GM15510 (cell line): ENCODE measurements around the gene SH3YL1.

Experiments used
- POLR2A ChIP-seq: IDR thresholded peaks from 3 replicates; pipeline ENCODE4 v1.6.1; 2011; ENCODE audit warnings: borderline replicate concordance; ENCODE audit not compliant: insufficient read length; ENCODE audit errors: extremely low read depth

Gene SH3YL1

DNA sequence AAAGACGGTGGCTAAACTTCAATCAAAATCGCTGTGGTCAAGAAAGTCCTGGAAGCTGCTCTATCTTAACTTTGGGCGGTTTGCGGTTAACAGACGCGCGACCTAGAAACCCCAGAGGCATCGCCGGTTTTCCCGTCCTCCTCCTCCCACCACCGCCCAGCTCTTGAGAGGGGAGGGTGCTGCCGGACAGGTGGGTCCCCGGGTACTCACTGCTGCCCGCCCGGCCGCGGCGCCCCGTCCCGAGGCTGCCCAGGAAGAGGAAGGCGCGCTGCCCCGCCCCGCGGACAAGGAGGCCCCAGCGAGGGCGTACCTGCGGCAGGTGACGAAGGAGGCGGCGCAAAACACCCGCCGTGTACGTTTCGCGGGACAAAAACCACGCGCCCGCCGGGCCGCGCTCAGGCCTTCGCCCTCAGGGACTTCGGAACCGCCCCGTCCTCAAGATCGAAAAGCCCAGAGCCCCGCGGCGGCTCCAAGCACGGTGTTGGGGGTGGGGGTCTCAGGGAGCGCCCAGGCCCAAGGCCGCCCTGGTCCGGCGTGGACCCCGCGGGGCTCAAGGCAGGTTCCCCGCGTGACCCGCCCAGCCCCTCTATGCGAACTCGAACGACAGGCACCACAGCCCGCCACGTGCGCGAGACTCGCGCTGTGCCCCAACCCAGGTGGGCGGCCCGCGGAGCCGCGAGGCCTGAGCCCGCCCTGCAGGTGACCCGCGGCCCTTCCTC is at the start of gene SH3YL1:
SH3YL1 (minus strand) TSS at position 259 of the 719 bp plus-strand sequence; CDS start at position 211, 48 bp downstream.
- no peak for TF ChIP-seq POLR2A

- no peak for TF ChIP-seq POLR2A
Measured at GRCh38 chr2:310994-311393, 47.2 kb upstream of the SH3YL1 start.

DNA sequence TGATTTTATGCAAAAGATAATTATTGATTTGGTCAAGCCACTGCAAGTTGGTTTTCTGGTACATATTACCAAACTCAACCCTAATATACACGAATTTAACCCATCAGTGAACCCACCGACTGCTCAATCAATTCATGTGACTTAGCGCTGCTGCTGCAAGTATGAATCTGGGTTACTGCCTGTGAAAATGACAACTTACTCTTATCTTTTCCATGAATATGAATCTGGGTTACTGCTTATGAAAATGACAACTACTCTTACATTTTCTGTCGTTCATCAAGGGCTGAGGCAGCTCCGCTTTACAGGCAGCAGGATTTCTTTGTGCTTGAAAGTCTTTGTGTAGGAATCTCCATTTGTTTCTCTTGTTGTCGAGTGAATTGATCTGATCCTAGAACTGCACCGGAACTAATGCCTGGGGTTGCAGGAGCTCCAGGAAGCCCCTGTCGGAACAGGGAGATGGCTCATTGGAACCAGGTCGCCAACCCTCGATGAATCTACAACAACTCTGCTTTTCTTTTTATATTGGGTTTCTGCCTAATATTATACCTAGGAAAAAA is 46.2 kb upstream of the SH3YL1 start:
- no peak for TF ChIP-seq POLR2A

DNA sequence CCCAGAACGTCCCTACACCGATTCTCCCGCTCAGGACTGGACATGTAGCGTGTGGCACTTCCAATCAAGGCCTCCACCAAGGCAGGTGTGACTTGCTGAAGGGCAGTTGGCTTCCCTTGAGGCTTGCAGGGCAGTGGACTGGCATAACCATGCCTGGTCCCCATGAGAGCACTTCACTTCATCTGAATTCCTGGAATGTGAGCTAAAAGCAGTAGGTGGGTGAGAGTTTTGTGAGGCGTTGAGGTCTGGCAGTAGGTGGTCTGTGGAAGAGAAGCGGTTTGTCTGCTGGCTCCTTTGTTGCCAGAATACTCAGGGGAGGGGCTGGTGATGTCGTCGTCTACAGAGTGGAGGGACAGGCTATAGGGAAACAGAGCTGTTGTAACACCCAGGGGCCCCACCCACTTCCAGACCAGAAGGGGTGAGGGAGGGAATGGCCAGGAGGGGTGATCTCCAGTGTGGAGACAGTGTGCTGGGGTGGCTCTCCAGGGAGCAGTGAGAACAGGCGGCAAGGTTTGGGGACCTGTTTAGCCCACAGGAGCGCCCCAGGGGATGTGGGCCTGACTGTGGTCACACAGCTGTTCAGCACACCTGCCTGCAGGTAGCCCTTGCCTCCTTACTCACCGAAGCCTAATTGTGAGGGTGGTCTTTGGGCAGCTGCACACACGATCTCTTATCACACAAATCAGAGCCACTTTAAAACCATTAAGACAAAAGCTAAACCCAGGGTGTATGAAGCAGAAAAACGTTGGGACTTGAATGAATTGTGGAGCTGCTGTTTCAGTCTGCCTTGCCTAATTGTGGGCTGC is 45.5 kb upstream of the SH3YL1 start:
- no peak for TF ChIP-seq POLR2A

GRCh38 chr2:305366-305765 is 41.5 kb upstream of the SH3YL1 start:
- no peak for TF ChIP-seq POLR2A

DNA sequence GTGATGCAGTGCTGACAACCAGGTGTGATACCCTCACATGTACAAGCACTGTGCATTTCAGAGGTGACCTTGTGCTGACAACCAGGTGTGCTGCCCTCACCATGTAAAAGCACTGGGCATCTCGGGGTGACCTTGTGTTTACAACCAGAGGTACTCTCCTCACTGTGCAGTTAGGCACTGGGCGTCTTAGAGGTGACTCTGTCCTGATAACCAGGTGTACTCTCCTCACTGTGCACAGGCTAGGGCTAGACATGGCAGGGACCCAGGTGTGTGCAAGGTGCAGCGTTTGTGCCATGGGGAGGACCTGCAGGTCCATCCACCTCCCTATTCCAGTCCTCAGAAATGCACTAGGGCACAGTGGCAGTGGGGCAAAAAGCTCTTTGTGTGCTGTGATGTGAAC is 32.5 kb upstream of the SH3YL1 start:
- no peak for TF ChIP-seq POLR2A

- no peak for TF ChIP-seq POLR2A
Measured at GRCh38 chr2:295090-295489, 31.3 kb upstream of the SH3YL1 start.

DNA sequence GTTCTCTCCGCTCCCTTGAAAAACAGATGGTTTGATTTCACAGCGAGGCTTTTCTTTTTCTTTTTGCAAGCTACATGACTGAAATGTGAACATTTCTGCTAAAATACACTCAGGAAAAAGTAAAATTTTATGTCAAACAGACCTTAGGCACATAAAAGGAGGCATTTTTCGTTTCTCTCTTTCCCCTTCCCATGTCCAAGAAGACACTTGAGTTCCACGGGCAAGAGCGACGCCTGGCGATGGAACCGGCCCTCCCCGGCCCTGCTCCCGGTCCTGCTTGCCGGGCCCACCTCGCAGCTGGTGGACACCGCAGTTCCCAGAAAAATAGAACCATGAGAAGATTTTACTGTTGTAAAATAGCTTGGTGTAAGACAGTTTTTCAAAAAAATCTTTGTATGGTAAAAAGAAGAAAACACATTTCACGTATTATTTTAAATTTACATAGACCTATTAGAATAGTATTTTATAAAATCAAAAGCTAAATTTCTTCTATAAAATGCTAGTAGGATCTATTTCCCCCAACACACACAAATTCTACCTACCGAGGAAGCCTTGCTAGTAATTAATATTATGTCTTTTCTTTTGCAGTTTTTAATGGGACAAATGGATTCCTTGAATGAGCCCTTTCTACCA is 26.4 kb upstream of the SH3YL1 start:
- TF ChIP-seq POLR2A, result no peak

DNA sequence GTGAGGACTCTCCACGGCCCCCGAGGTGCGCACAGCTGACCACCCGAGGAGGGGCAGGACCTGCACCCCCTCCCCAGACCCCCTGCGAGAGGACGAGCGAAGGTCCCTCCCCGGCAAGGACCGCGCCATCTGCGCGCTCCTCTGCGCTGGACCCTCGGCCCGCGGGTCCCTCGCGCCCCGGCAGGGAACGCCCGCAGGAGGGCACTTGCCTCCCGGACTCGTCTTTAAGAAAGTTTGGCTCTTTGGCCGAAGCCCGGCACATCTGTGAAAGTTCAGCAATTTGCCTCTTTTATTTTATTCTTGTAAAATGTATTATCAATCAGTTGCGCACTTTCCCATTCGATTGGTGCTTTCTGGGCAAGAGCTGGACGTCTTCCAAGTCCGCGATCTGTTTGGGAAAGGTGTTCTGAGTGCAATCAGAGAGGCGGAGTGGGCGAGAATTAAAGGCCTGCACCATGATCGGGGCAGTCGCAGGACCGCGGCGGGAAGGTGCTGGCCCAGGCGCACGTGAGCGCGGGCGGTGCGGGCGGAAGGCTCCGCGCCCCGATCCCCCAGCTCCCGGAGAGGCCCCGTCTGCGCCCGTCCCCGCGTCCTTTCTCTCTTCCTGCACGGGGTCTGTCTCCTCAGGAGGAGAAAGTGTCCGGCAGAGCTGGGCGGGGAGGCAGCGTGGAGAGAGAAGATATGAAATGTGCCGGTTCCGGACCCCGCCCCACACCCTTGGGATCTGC is 25.7 kb upstream of the SH3YL1 start:
- TF ChIP-seq POLR2A, result no peak

- no peak for TF ChIP-seq POLR2A
Measured at GRCh38 chr2:288758-289361, 25.0 kb upstream of the SH3YL1 start.

GRCh38 chr2:287911-288757 is 24.3 kb upstream of the SH3YL1 start, which contains the start of gene ALKAL2:
Gene ALKAL2 (minus strand): TSS chr2:288091. CDS start chr2:287835, 256 bp downstream.
- no peak for TF ChIP-seq POLR2A

- no peak for TF ChIP-seq POLR2A
Measured at GRCh38 chr2:287471-287885, 23.6 kb upstream of the SH3YL1 start.

GRCh38 chr2:286774-287392 is 23.1 kb upstream of the SH3YL1 start:
- TF ChIP-seq POLR2A, result no peak
